Neural cell (in vitro differentiated cells): ENCODE data around the gene TMEM50B. TPM values are rescaled to one million over a fixed set of nuclear protein-coding genes. Genes with fewer than 3 reads are reported as not detected.

Experiments used
- H2AFZ ChIP-seq: fragments of 200-600, 300-800 bp; sonication (generic), shearing (Covaris generic); 2 replicates; pipeline ENCODE4 v1.6.0; 2014; ENCODE audit warnings: low read depth, mild to moderate bottlenecking, antibody characterized with exemption, low read length, moderate library complexity
- H3F3A ChIP-seq: fragments of 200-600 bp; shearing (Covaris generic); 2 replicates; pipeline ENCODE4 v1.6.1; 2016; ENCODE audit warnings: mild to moderate bottlenecking, moderate library complexity, mixed read lengths, antibody characterized with exemption, low read length; ENCODE audit not compliant: insufficient read depth, poor library complexity, severe bottlenecking
- H3K27ac ChIP-seq: fragments of 200-600, 300-800 bp; sonication (generic), shearing (Covaris generic); 2 replicates; pipeline ENCODE4 v1.5.1; 2014; ENCODE audit warnings: mild to moderate bottlenecking, low read length, moderate library complexity
- H3K27me3 ChIP-seq: fragments of 300-800, 200-600 bp; sonication (generic), shearing (Covaris generic); 2 replicates; pipeline ENCODE4 v1.6.0; 2014; ENCODE audit warnings: mild to moderate bottlenecking, low read depth, low read length, moderate library complexity; ENCODE audit not compliant: insufficient read depth
- H3K36me3 ChIP-seq: fragments of 300-800, 200-600 bp; sonication (generic), shearing (Covaris generic); 2 replicates; pipeline ENCODE4 v1.5.1; 2014; ENCODE audit warnings: mild to moderate bottlenecking, antibody characterized with exemption, low read length, moderate library complexity; ENCODE audit not compliant: insufficient read depth
- H3K4me2 ChIP-seq: fragments of 300-800, 200-600 bp; sonication (generic), shearing (Covaris generic); 2 replicates; pipeline ENCODE4 v1.6.0; 2014; ENCODE audit warnings: mild to moderate bottlenecking, low read length
- H3K4me3 ChIP-seq: fragments of 300-800, 200-600 bp; sonication (generic), shearing (Covaris generic); 2 replicates; pipeline ENCODE4 v1.5.1; 2014; ENCODE audit warnings: mild to moderate bottlenecking, low read length, moderate library complexity
- H3K79me2 ChIP-seq: fragments of 200-600 bp; shearing (Covaris generic); replicated peaks from 2 replicates; pipeline ENCODE4 v1.6.0; 2014; ENCODE audit warnings: mild to moderate bottlenecking, low read length, moderate library complexity; ENCODE audit not compliant: insufficient read depth
- H3K9ac ChIP-seq: fragments of 300-800, 200-600 bp; sonication (generic), shearing (Covaris generic); 2 replicates; pipeline ENCODE4 v1.6.1; 2016; ENCODE audit warnings: mild to moderate bottlenecking, low read length, mixed read lengths
- H3K9me2 ChIP-seq: fragments of 200-600 bp; shearing (Covaris generic); 2 replicates; pipeline ENCODE4 v1.6.1; 2016; ENCODE audit warnings: mild to moderate bottlenecking, low read length, mixed read lengths; ENCODE audit not compliant: insufficient read depth
- H3K9me3 ChIP-seq: fragments of 200-600, 300-800 bp; sonication (generic), shearing (Covaris generic); 2 replicates; pipeline ENCODE4 v1.6.1; 2016; ENCODE audit warnings: mild to moderate bottlenecking, mixed run types, low read length, moderate library complexity, mixed read lengths
- H4K20me1 ChIP-seq: fragments of 200-600 bp; shearing (Covaris generic); 2 replicates; pipeline ENCODE4 v1.6.1; 2016; ENCODE audit warnings: mild to moderate bottlenecking, mixed run types; ENCODE audit not compliant: insufficient read depth
- CTCF ChIP-seq: fragments of 450-650 bp; IDR thresholded peaks from 2 replicates; pipeline ENCODE4 v1.5.1; 2014; ENCODE audit warnings: antibody characterized with exemption, mild to moderate bottlenecking, moderate library complexity; ENCODE audit not compliant: poor library complexity, severe bottlenecking
- EP300 ChIP-seq: fragments of 450-650 bp; conservative IDR thresholded peaks from 2 replicates; pipeline ENCODE4 v1.6.1; 2014; ENCODE audit warnings: antibody characterized with exemption, mild to moderate bottlenecking, moderate library complexity; ENCODE audit not compliant: poor library complexity, severe bottlenecking
- EZH2 ChIP-seq: fragments of 200-600, 300-800 bp; shearing (Covaris generic), sonication (generic); IDR thresholded peaks from 2 replicates; pipeline ENCODE4 v1.6.1; 2014; ENCODE audit warnings: antibody characterized with exemption, low read length, borderline replicate concordance, mild to moderate bottlenecking; ENCODE audit not compliant: insufficient read depth, poor library complexity, severe bottlenecking
- MXI1 ChIP-seq: fragments of 450-650 bp; conservative IDR thresholded peaks from 2 replicates; pipeline ENCODE4 v1.6.1; 2014; ENCODE audit warnings: antibody characterized with exemption, mild to moderate bottlenecking; ENCODE audit not compliant: poor library complexity, severe bottlenecking
- POLR2AphosphoS5 ChIP-seq: IDR thresholded peaks from 2 replicates; pipeline ENCODE4 v1.6.1; 2012
- RAD21 ChIP-seq: fragments of 450-650 bp; conservative IDR thresholded peaks from 2 replicates; pipeline ENCODE4 v1.6.1; 2014; ENCODE audit warnings: antibody characterized with exemption, mild to moderate bottlenecking, moderate library complexity
- REST ChIP-seq: IDR thresholded peaks from 2 replicates; pipeline ENCODE4 v1.6.1; 2012; ENCODE audit warnings: borderline replicate concordance
- SMC3 ChIP-seq: fragments of 450-650 bp; conservative IDR thresholded peaks from 2 replicates; pipeline ENCODE4 v1.6.1; 2014; ENCODE audit warnings: antibody characterized with exemption, mild to moderate bottlenecking, moderate library complexity; ENCODE audit not compliant: poor library complexity
- TAF1 ChIP-seq: IDR thresholded peaks from 2 replicates; pipeline ENCODE4 v1.6.1; 2012; ENCODE audit warnings: low read depth
- polyA plus RNA-seq: library from polyadenylated mRNA; depleted of rRNA; stranded (reverse); fragments of >200 nt; gene quantifications from 2 replicates; pipeline ENCODE4 v1.2.3, GENCODE V29; 2014

Gene TMEM50B
- polyA plus RNA-seq, 1 donor from 2014 or later: 69.4 TPM

GRCh38 chr21:33402001-33402979 lies 77.5 kb downstream of the TMEM50B start:
- Histone ChIP-seq H3K27ac (no peak overlapping the region), H3K4me3 (peak overlapping the region; percentile 64), H3K4me2 (no peak overlapping the region), H3K36me3 (no peaks in the 10 kb centered on the region), H2AFZ (peak overlapping the region; percentile 21), H3K79me2 (peaks cover 13% of the 10 kb centered on the region), H3K9me3 (no peaks in the 10 kb centered on the region), H3F3A (no peaks in the 10 kb centered on the region), H3K27me3 (no peaks in the 10 kb centered on the region), H3K9ac (peak overlapping the region; percentile 84), H3K9me2 (no peaks in the 10 kb centered on the region), H4K20me1 (no peaks in the 10 kb centered on the region)
- no peak for TF ChIP-seq SMC3
- TF ChIP-seq MXI1: no peak
- TF ChIP-seq EP300: no peak
- no peak for TF ChIP-seq RAD21
- no peak for TF ChIP-seq CTCF
- no peak for TF ChIP-seq POLR2AphosphoS5
- TF ChIP-seq REST: no peak
- no peak for TF ChIP-seq EZH2
- TF ChIP-seq TAF1: no peak

GRCh38 chr21:33401630-33401992 lies 78.2 kb downstream of the TMEM50B start:
- no peak overlapping the region for H3K4me3 ChIP-seq
- H3K79me2 ChIP-seq: peaks cover 13% of the 10 kb centered on the region
- no peaks in the 10 kb centered on the region for H4K20me1 ChIP-seq
- no peaks in the 10 kb centered on the region for H3K27me3 ChIP-seq
- no peaks in the 10 kb centered on the region for H3K9me2 ChIP-seq
- no peaks in the 10 kb centered on the region for H3F3A ChIP-seq
- H3K4me2 ChIP-seq: no peak overlapping the region
- TF ChIP-seq CTCF (no peak), MXI1 (no peak), REST (no peak), EZH2 (no peak), EP300 (no peak)
- no peak overlapping the region for H3K27ac ChIP-seq
- H3K9ac ChIP-seq: no peak overlapping the region
- H3K36me3 ChIP-seq: no peaks in the 10 kb centered on the region
- no peak overlapping the region for H2AFZ ChIP-seq
- H3K9me3 ChIP-seq: no peaks in the 10 kb centered on the region
